Thyroid gland (tissue), 4 donors: Measurements from ENCODE around the gene ATRN. TPM values are rescaled to one million over a fixed set of nuclear protein-coding genes. Genes with fewer than 3 reads are reported as not detected.

Source experiments
- DNase-seq, 2 donors: peaks; one replicate each; pipeline ENCODE4 v3.0.0-alpha.2; 2019
- H3K27ac ChIP-seq, 3 donors: fragments of 200-600 bp; sonication (generic); 1 replicate in 2 of 3; 2 replicates in 1 of 3; pipeline ENCODE4 v1.5.1; 2016 to 2019; ENCODE audit warnings: mild to moderate bottlenecking in 1 of 3, moderate library complexity in 1 of 3
- H3K27me3 ChIP-seq: fragments of 200-600 bp; sonication (generic); one replicate; pipeline ENCODE4 v1.5.1; 2019
- H3K36me3 ChIP-seq, 2 donors: fragments of 200-600 bp; sonication (generic); one replicate each; pipeline ENCODE4 v1.5.1; 2016 to 2019
- H3K4me1 ChIP-seq, 2 donors: fragments of 200-600 bp; sonication (generic); one replicate each; pipeline ENCODE4 v1.5.1; 2017 to 2019
- H3K4me3 ChIP-seq, 3 donors: fragments of 200-600 bp; sonication (generic); replicated peaks in 1 of 3; 1 replicate in 2 of 3; 2 replicates in 1 of 3; pipeline ENCODE4 v1.5.1; 2016; ENCODE audit warnings: mild to moderate bottlenecking in 1 of 3
- H3K9me3 ChIP-seq: fragments of 200-600 bp; sonication (generic); one replicate; pipeline ENCODE4 v1.5.1; 2017
- CTCF ChIP-seq, 6 experiments: fragments of 200-600 bp in 3 of 6; fragments of 450-650 bp in 3 of 6; sonication (generic) in 3 of 6; IDR thresholded peaks; one replicate each; pipeline ENCODE4 v1.5.1; 2016 to 2019; ENCODE audit warnings: antibody characterized with exemption in 6 of 6, mild to moderate bottlenecking in 2 of 6, inconsistent platforms in 1 of 6, moderate library complexity in 1 of 6
- POLR2A ChIP-seq, 2 donors: fragments of 450-650 bp; IDR thresholded peaks; one replicate each; pipeline ENCODE4 v1.6.1; 2017; ENCODE audit warnings: antibody characterized with exemption in 2 of 2, mild to moderate bottlenecking in 2 of 2, moderate library complexity in 1 of 2
- WGBS, 2 donors: methylation state at CpG; one replicate each; pipeline ENCODE4 v1.1.5; 2017; 5-methylcytosine and 5-hydroxymethylcytosine counted together
- intact Hi-C: fragments of 100-400 bp; cut with DNase I; formaldehyde crosslinking; loops from one replicate; pipeline ENCODE4 v1.15.1; 2023
- small RNA-seq: library from RNA; depleted of rRNA; stranded (forward); fragments of <200 nt; gene quantifications from one replicate; pipeline ENCODE3, GENCODE V24; 2016
- total RNA-seq, 4 donors: library from RNA; depleted of rRNA; stranded (reverse); fragments of >200 nt; gene quantifications; one replicate each; pipeline ENCODE4 v1.2.3, GENCODE V29; 2016

Gene ATRN
- total RNA-seq, 4 donors from 2014 or later: 43.0 to 81.8 (median 61.4) TPM

GRCh38 chr20:3696745-3697587, 226.1 kb downstream of the ATRN start:
- no peaks in the 10 kb centered on the region for H3K4me1 ChIP-seq
- no peak for TF ChIP-seq CTCF (IDR thresholded peaks at IDR 0.05)
- TF ChIP-seq POLR2A (IDR thresholded peaks at IDR 0.05): no peak
- no peaks in the 10 kb centered on the region for H3K27me3 ChIP-seq
- no peak overlapping the region for H3K4me3 ChIP-seq
- no peak overlapping the region for H3K27ac ChIP-seq
- no peaks in the 10 kb centered on the region for H3K9me3 ChIP-seq
- no peaks in the 10 kb centered on the region for H3K36me3 ChIP-seq
- intact Hi-C loops: no loop called here
- no peak for DNase-seq
- WGBS, 2 donors: 88 to 95% methylated on average over 12 to 14 of the region's 15 CpGs

GRCh38 chr20:3697588-3698305, 226.9 kb downstream of the ATRN start:
- intact Hi-C loops: no loop called here
- Histone ChIP-seq H3K36me3 (no peaks in the 10 kb centered on the region), H3K27ac (no peak overlapping the region), H3K9me3 (no peaks in the 10 kb centered on the region), H3K27me3 (no peaks in the 10 kb centered on the region), H3K4me3 (no peak overlapping the region), H3K4me1 (no peaks in the 10 kb centered on the region)
- 81 to 83% methylated on average over 6 to 9 of the region's 18 CpGs for WGBS, 2 donors
- no peak for DNase-seq
- TF ChIP-seq POLR2A (IDR thresholded peaks at IDR 0.05) (no peak), CTCF (IDR thresholded peaks at IDR 0.05) (no peak)

- TF ChIP-seq CTCF (IDR thresholded peaks at IDR 0.05) (no peak), POLR2A (IDR thresholded peaks at IDR 0.05) (no peak)
- intact Hi-C loops: no loop called here
- Histone ChIP-seq H3K4me1 (no peaks in the 10 kb centered on the region), H3K36me3 (no peaks in the 10 kb centered on the region), H3K27me3 (no peaks in the 10 kb centered on the region), H3K9me3 (no peaks in the 10 kb centered on the region), H3K4me3 (no peak overlapping the region), H3K27ac (no peak overlapping the region)
- WGBS, 2 donors: 76 to 83% methylated on average over 2 to 3 of the region's 6 CpGs
- DNase-seq: no peak
These were observed 227.8 kb downstream of the ATRN start for GRCh38 chr20:3698591-3699001.

- H3K4me3 ChIP-seq: no peak overlapping the region
- no peaks in the 10 kb centered on the region for H3K9me3 ChIP-seq
- no peaks in the 10 kb centered on the region for H3K36me3 ChIP-seq
- no peak for DNase-seq
- WGBS, 2 donors: 89 to 91% methylated on average over 15 to 16 of the region's 16 CpGs
- intact Hi-C loops: no loop called here
- no peak for TF ChIP-seq POLR2A (IDR thresholded peaks at IDR 0.05)
- TF ChIP-seq CTCF (IDR thresholded peaks at IDR 0.05): no peak
- no peaks in the 10 kb centered on the region for H3K27me3 ChIP-seq
- H3K4me1 ChIP-seq: no peaks in the 10 kb centered on the region
- no peak overlapping the region for H3K27ac ChIP-seq
These were observed 228.2 kb downstream of the ATRN start for GRCh38 chr20:3699037-3699436.

Small RNA genes within 50 kb of the gene (small RNA-seq; reads per million reads assigned to genes)
- gene AL353193.1: not detected

Other genes starting within 250 kb of the ATRN start
- gene SLC4A11, start 231.8 kb upstream of the ATRN start, total RNA-seq: 100 to 1,000 TPM in 2 of 4 donors, 10 to 100 TPM in 2; 26.3 to 133 (median 85.8) TPM
- 10 to 100 TPM; 18.0 to 29.8 (median 22.5) TPM for gene DNAAF9, start 63.3 kb upstream of the ATRN start, total RNA-seq
- gene GFRA4, start 192.4 kb downstream of the ATRN start, total RNA-seq: 1 to 10 TPM in 2 of 4 donors, under 1 TPM in 1, not detected in 1; 0.81 to 3.0 (median 3.0) TPM
- 10 to 100 TPM in 2 of 4 donors, 1 to 10 TPM in 2; 9.1 to 24.5 (median 12.6) TPM for gene ADAM33, start 211.0 kb downstream of the ATRN start, total RNA-seq
- gene SIGLEC1, start 241.6 kb downstream of the ATRN start, total RNA-seq: 1 to 10 TPM; 2.6 to 9.1 (median 5.0) TPM